Colonic mucosa (tissue), 4 donors: Measurements from ENCODE around the gene TMEM106C. TPM values are rescaled to one million over a fixed set of nuclear protein-coding genes. Genes with fewer than 3 reads are reported as not detected.

Experiments
- DNase-seq: peaks from one replicate; pipeline ENCODE4 v3.0.0-alpha.2; 2020
- H3K27ac ChIP-seq: fragments of 200-600 bp; one replicate; pipeline ENCODE4 v1.8.0; 2021
- H3K27me3 ChIP-seq: fragments of 200-600 bp; one replicate; pipeline ENCODE4 v1.8.0; 2021
- H3K36me3 ChIP-seq: fragments of 200-600 bp; one replicate; pipeline ENCODE4 v1.8.0; 2021
- H3K4me1 ChIP-seq: fragments of 200-600 bp; one replicate; pipeline ENCODE4 v1.8.0; 2021; ENCODE audit warnings: mild to moderate bottlenecking
- H3K4me3 ChIP-seq: fragments of 200-600 bp; one replicate; pipeline ENCODE4 v1.8.0; 2021
- H3K9ac ChIP-seq, 2 donors: one replicate each; pipeline ENCODE4 v1.7.0; 2013; ENCODE audit warnings: control low read depth in 2 of 2, low read depth in 2 of 2, low read length in 2 of 2
- H3K9me3 ChIP-seq: fragments of 200-600 bp; one replicate; pipeline ENCODE4 v1.8.0; 2021
- CTCF ChIP-seq: fragments of 200-600 bp; IDR thresholded peaks from one replicate; pipeline ENCODE4 v1.8.0; 2022; ENCODE audit warnings: antibody characterized with exemption, mild to moderate bottlenecking
- intact Hi-C: fragments of 100-400 bp; cut with DNase I; formaldehyde crosslinking; loops from one replicate; pipeline ENCODE4 v1.14.1; 2022
- total RNA-seq, 2 donors: library from RNA; stranded (reverse); fragmentation: NEBNext Ultra II Directional in 1 of 2; extraction: Animal tissue kit (Norgen Biotek cat#: 25700) in 1 of 2; gene quantifications; one replicate each; pipeline ENCODE4 v1.2.1, GENCODE V29; 2021
- donor health status: healthy.
- donor health status: DM: no; HTN: no; CAD: no.
- donor health status: DM: no; HTN: no; CAD: no.

TMEM106C gene
- total RNA-seq, 2 donors from 2014 or later: 187 to 258 TPM

DNA sequence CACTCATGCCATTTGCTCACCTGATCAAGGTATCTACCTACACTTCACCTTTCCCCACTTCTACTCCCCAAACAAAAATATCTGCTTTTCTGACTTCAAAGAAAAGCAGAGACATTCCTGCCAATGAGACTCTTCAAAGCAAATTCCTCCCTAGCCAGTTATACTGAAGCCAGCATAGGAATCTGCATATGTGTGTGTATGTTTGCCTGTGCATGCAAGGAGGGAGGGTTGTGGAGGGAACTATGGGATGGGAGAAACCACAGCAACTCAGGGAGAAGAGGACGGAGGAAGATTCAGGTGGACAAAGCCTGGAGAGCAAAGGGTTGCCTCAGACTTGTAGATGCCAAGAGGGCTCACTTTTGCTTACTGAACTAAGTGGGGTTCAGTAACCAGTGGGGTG, 32.2 kb upstream of the TMEM106C start:
- H3K27me3 ChIP-seq: no peaks in the 10 kb centered on the region
- DNase-seq: no peak
- H3K9ac ChIP-seq: no peak overlapping the region
- TF ChIP-seq CTCF: no peak
- H3K9me3 ChIP-seq: no peaks in the 10 kb centered on the region
- H3K36me3 ChIP-seq: no peaks in the 10 kb centered on the region
- intact Hi-C loops: no loop called here
- no peaks in the 10 kb centered on the region for H3K4me1 ChIP-seq
- H3K4me3 ChIP-seq: no peak overlapping the region
- H3K27ac ChIP-seq: no peak overlapping the region

DNA sequence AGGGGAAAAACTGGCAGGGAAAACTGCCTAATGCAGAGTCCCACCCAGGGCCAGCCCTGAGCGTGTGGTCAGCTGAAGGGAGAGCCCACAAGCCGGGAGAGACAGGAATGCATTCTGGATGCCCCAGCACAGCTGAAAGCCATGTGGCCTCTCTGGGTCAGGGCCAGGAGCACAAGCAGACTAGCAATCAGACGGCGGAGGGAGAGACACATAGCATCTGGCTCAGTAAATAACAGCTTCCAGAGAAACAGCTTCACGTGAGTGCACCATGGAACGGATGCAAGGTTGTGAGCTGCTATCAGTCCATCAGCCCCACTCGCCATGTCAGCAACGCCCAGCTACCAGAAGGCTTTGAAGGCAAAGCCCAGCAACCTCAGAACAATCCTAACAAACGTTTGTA, 28.2 kb upstream of the TMEM106C start:
- Histone ChIP-seq H3K27ac (no peak overlapping the region), H3K27me3 (no peaks in the 10 kb centered on the region), H3K9me3 (no peaks in the 10 kb centered on the region), H3K9ac (no peak overlapping the region), H3K36me3 (no peaks in the 10 kb centered on the region), H3K4me1 (no peaks in the 10 kb centered on the region), H3K4me3 (no peak overlapping the region)
- DNase-seq: no peak
- no peak for TF ChIP-seq CTCF
- intact Hi-C loops: no loop called here

- Histone ChIP-seq H3K4me3 (no peak overlapping the region), H3K4me1 (peaks cover 3% of the 10 kb centered on the region), H3K27ac (no peak overlapping the region), H3K36me3 (no peaks in the 10 kb centered on the region), H3K9me3 (no peaks in the 10 kb centered on the region), H3K27me3 (no peaks in the 10 kb centered on the region), H3K9ac (no peak overlapping the region)
- intact Hi-C loops: no loop called here
- DNase-seq: no peak
- no peak for TF ChIP-seq CTCF
Observed at GRCh38 chr12:47938093-47938492, 25.3 kb upstream of the TMEM106C start.

GRCh38 chr12:47938594-47938993, 24.8 kb upstream of the TMEM106C start:
- Histone ChIP-seq H3K9me3 (no peaks in the 10 kb centered on the region), H3K27me3 (no peaks in the 10 kb centered on the region), H3K9ac (peak overlapping the region in 1 of 2 donors; percentile 32), H3K36me3 (no peaks in the 10 kb centered on the region), H3K4me1 (peaks cover 7% of the 10 kb centered on the region), H3K27ac (peak overlapping the region; percentile 59), H3K4me3 (no peak overlapping the region)
- intact Hi-C loops: no loop called here
- no peak for TF ChIP-seq CTCF
- no peak for DNase-seq

DNA sequence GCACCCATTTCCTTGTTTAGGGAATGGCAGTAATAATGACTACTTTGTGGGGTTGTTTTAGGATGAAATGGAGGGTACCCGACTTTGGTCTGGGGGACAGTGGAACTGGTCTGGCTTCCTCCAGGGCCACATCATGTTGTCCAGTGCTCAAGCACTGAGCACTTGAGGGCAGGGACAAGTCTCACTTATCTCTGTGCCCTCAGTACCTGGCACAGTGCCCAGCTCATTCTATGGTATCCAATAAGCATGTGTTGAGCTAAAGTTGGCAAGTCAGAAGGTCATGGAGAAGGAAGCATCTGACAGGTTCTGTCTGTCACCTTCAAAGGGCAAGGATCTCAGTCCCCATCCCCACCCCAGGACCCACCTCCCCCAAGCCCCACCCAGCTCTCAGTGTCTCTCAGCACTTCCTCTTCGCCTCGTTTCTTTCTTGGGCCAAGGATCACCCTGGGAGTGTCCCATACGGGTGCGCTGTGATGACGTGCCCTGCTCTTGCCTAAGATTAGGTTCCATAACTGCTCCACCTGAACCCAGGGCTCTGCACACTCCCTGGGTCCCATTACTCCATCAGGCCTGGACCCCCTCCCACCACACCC, 24.3 kb upstream of the TMEM106C start:
- Histone ChIP-seq H3K4me1 (peaks cover 7% of the 10 kb centered on the region), H3K27ac (peak overlapping the region; percentile 59), H3K27me3 (no peaks in the 10 kb centered on the region), H3K36me3 (no peaks in the 10 kb centered on the region), H3K9me3 (no peaks in the 10 kb centered on the region), H3K9ac (peak overlapping the region in 1 of 2 donors; percentile 32), H3K4me3 (no peak overlapping the region)
- no peak for TF ChIP-seq CTCF
- intact Hi-C loops: no loop called here
- peak; percentile 92 for DNase-seq
